Neuron (in vitro differentiated cells): ENCODE results near the gene DHX29.

ENCODE experiments used
- H2AFZ ChIP-seq: one replicate; pipeline ENCODE4 v1.6.1; 2013; ENCODE audit warnings: low read depth, mild to moderate bottlenecking, inconsistent platforms, low read length, moderate library complexity
- H3K27me3 ChIP-seq: one replicate; pipeline ENCODE4 v1.6.1; 2013; ENCODE audit warnings: low read length; ENCODE audit not compliant: insufficient read depth
- H3K36me3 ChIP-seq: one replicate; pipeline ENCODE4 v1.6.1; 2013; ENCODE audit warnings: low read length; ENCODE audit not compliant: insufficient read depth
- H3K4me1 ChIP-seq: one replicate; pipeline ENCODE4 v1.6.1; 2013; ENCODE audit warnings: low read length; ENCODE audit not compliant: insufficient read depth
- H3K4me3 ChIP-seq: 2 replicates; pipeline ENCODE4 v1.5.1; 2013; ENCODE audit warnings: mild to moderate bottlenecking, low read length, moderate library complexity
- H3K9me3 ChIP-seq: one replicate; pipeline ENCODE4 v1.6.1; 2013; ENCODE audit warnings: low read length

The DHX29 gene

DNA sequence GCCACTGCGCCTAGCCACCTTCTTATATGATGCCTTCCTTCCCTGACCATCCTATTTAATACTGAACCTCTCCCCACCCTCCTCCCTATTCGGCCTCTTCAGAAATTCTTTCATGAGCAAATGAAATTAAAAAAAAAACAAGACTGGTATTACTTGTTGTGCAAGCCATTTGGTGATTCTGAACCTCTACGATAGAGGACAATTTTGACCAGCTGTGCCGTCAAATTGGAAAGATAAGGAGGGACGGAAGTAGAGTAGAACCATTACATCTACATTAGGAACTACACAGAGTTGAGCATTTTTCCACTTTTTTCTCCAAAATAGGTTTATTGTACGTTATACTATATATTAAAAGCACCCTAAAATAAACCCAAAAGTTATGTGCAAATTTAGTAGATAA, 2.9 kb downstream of the DHX29 start:
- Histone ChIP-seq H3K36me3 (peaks cover 2% of the 10 kb centered on the region), H3K4me3 (no peak overlapping the region), H2AFZ (no peak overlapping the region), H3K27me3 (no peaks in the 10 kb centered on the region), H3K4me1 (peaks cover 28% of the 10 kb centered on the region), H3K9me3 (peaks cover 6% of the 10 kb centered on the region)

- Histone ChIP-seq H3K36me3 (peaks cover 2% of the 10 kb centered on the region), H3K27me3 (no peaks in the 10 kb centered on the region), H2AFZ (no peak overlapping the region), H3K4me3 (no peak overlapping the region), H3K9me3 (peaks cover 9% of the 10 kb centered on the region), H3K4me1 (peaks cover 16% of the 10 kb centered on the region)
Observed at GRCh38 chr5:55303238-55303690, 4.2 kb downstream of the DHX29 start.

- H2AFZ ChIP-seq = no peak overlapping the region
- no peak overlapping the region for H3K4me3 ChIP-seq
- H3K36me3 ChIP-seq = peaks cover 20% of the 10 kb centered on the region
- peaks cover 7% of the 10 kb centered on the region for H3K4me1 ChIP-seq
- H3K9me3 ChIP-seq = peaks cover 9% of the 10 kb centered on the region
- no peaks in the 10 kb centered on the region for H3K27me3 ChIP-seq
Observed at GRCh38 chr5:55300890-55301289, 6.6 kb downstream of the DHX29 start.

DNA sequence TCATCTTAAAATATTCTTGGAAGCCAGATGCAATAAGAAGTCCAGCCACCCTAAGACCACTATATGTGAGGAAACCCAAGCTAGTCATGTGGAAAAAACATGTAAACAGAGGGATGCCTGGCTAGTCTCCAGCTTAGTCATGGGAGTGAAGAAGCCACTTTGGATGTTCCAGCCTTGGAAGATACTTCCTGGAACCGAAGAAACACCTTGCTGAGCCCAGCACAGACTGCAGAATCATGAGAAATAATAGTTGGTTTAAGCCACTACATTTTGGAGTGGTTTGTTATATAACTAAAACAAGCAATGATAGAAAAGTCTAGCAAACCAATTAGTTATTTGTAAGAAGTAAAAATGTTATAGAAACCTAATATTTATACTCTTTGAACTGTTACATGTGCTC, 12.6 kb downstream of the DHX29 start:
- H3K4me1 ChIP-seq = no peaks in the 10 kb centered on the region
- H2AFZ ChIP-seq = no peak overlapping the region
- H3K36me3 ChIP-seq = peaks cover 68% of the 10 kb centered on the region
- H3K27me3 ChIP-seq = no peaks in the 10 kb centered on the region
- H3K4me3 ChIP-seq = no peak overlapping the region
- H3K9me3 ChIP-seq = peaks cover 9% of the 10 kb centered on the region

GRCh38 chr5:55290991-55291390, 16.5 kb downstream of the DHX29 start:
- H3K27me3 ChIP-seq = no peaks in the 10 kb centered on the region
- peaks cover 76% of the 10 kb centered on the region for H3K36me3 ChIP-seq
- no peaks in the 10 kb centered on the region for H3K4me1 ChIP-seq
- H3K4me3 ChIP-seq = no peak overlapping the region
- no peak overlapping the region for H2AFZ ChIP-seq
- H3K9me3 ChIP-seq = peaks cover 4% of the 10 kb centered on the region

GRCh38 chr5:55289808-55290207, 17.7 kb downstream of the DHX29 start:
- H3K36me3 ChIP-seq = peaks cover 78% of the 10 kb centered on the region
- H3K4me3 ChIP-seq = no peak overlapping the region
- no peaks in the 10 kb centered on the region for H3K4me1 ChIP-seq
- H3K9me3 ChIP-seq = peaks cover under 1% of the 10 kb centered on the region
- H3K27me3 ChIP-seq = no peaks in the 10 kb centered on the region
- H2AFZ ChIP-seq = no peak overlapping the region

- Histone ChIP-seq H3K4me1 (no peaks in the 10 kb centered on the region), H2AFZ (no peak overlapping the region), H3K36me3 (peaks cover 69% of the 10 kb centered on the region), H3K27me3 (no peaks in the 10 kb centered on the region), H3K9me3 (no peaks in the 10 kb centered on the region), H3K4me3 (no peak overlapping the region)
Observed at GRCh38 chr5:55286411-55286933, 21.0 kb downstream of the DHX29 start.

GRCh38 chr5:55278778-55279177, 28.7 kb downstream of the DHX29 start:
- Histone ChIP-seq H3K36me3 (peaks cover 72% of the 10 kb centered on the region), H3K9me3 (no peaks in the 10 kb centered on the region), H3K4me1 (no peaks in the 10 kb centered on the region), H3K27me3 (no peaks in the 10 kb centered on the region), H3K4me3 (no peak overlapping the region), H2AFZ (no peak overlapping the region)

GRCh38 chr5:55276771-55277170, 30.7 kb downstream of the DHX29 start:
- no peaks in the 10 kb centered on the region for H3K9me3 ChIP-seq
- no peaks in the 10 kb centered on the region for H3K27me3 ChIP-seq
- peaks cover 67% of the 10 kb centered on the region for H3K36me3 ChIP-seq
- no peak overlapping the region for H3K4me3 ChIP-seq
- no peak overlapping the region for H2AFZ ChIP-seq
- H3K4me1 ChIP-seq = no peaks in the 10 kb centered on the region

- H3K36me3 ChIP-seq = peaks cover 59% of the 10 kb centered on the region
- no peak overlapping the region for H3K4me3 ChIP-seq
- no peak overlapping the region for H2AFZ ChIP-seq
- H3K9me3 ChIP-seq = no peaks in the 10 kb centered on the region
- H3K27me3 ChIP-seq = no peaks in the 10 kb centered on the region
- H3K4me1 ChIP-seq = no peaks in the 10 kb centered on the region
Observed at GRCh38 chr5:55258339-55258738, 49.2 kb downstream of the DHX29 start.

- H3K9me3 ChIP-seq = no peaks in the 10 kb centered on the region
- H3K4me3 ChIP-seq = no peak overlapping the region
- H3K36me3 ChIP-seq = peaks cover 40% of the 10 kb centered on the region
- no peaks in the 10 kb centered on the region for H3K27me3 ChIP-seq
- no peak overlapping the region for H2AFZ ChIP-seq
- H3K4me1 ChIP-seq = no peaks in the 10 kb centered on the region
Observed at GRCh38 chr5:55254802-55255201, 52.7 kb downstream of the DHX29 start.

- H3K27me3 ChIP-seq = peaks cover 3% of the 10 kb centered on the region
- no peaks in the 10 kb centered on the region for H3K9me3 ChIP-seq
- no peaks in the 10 kb centered on the region for H3K4me1 ChIP-seq
- H3K4me3 ChIP-seq = no peak overlapping the region
- peaks cover 6% of the 10 kb centered on the region for H3K36me3 ChIP-seq
- no peak overlapping the region for H2AFZ ChIP-seq
Observed at GRCh38 chr5:55250064-55250463, 57.4 kb downstream of the DHX29 start.

DNA sequence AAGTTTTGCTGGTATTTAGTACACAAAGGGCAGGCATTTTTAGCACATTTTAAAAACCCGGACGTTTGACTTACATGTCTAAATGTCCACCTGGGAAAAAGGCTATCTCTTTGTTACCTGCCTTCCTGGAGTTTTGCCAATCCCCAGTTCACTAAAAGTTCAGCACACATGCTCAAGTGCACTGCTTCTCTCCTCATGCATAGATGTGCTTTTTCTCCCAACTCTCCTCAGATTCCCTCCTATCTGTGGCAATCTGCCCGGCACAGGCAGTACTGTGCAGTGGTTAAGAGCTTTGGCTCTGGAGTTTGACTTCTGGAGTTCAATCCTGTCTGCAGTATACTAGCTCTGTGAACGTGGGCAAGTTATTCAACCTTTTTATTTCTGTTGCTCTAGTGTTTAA, 65.7 kb downstream of the DHX29 start:
- Histone ChIP-seq H3K36me3 (no peaks in the 10 kb centered on the region), H3K4me3 (no peak overlapping the region), H3K9me3 (no peaks in the 10 kb centered on the region), H2AFZ (no peak overlapping the region), H3K27me3 (peaks cover 21% of the 10 kb centered on the region), H3K4me1 (no peaks in the 10 kb centered on the region)

GRCh38 chr5:55236800-55237199, 70.7 kb downstream of the DHX29 start:
- no peak overlapping the region for H2AFZ ChIP-seq
- peaks cover 20% of the 10 kb centered on the region for H3K4me1 ChIP-seq
- no peak overlapping the region for H3K4me3 ChIP-seq
- peaks cover 46% of the 10 kb centered on the region for H3K27me3 ChIP-seq
- no peaks in the 10 kb centered on the region for H3K9me3 ChIP-seq
- H3K36me3 ChIP-seq = no peaks in the 10 kb centered on the region
